ENCODE data around the gene SPNS2. TPM values are rescaled to one million over a fixed set of nuclear protein-coding genes. Genes with fewer than 3 reads are reported as not detected.

The SPNS2 gene
- total RNA-seq, 2 donors from 2014 or later = 13.7 to 17.4 TPM

- Histone ChIP-seq H3K4me3 (no peak overlapping the region), H3K27ac (no peak overlapping the region), H3K27me3 (peaks cover 10% of the 10 kb centered on the region), H3K9me3 (no peaks in the 10 kb centered on the region), H3K9ac (ENCODE audit: low read depth in 2 of 2, low read length in 2 of 2) (no peak overlapping the region), H3K4me1 (no peaks in the 10 kb centered on the region), H3K36me3 (no peaks in the 10 kb centered on the region)
- TF ChIP-seq CTCF (IDR thresholded peaks at IDR 0.05) = no peak
- DNase-seq = no peak
- intact Hi-C loops (cut with DNase I) = no loop called here
These were observed 4.8 kb downstream of the SPNS2 start for GRCh38 chr17:4503283-4504025.

- Histone ChIP-seq H3K4me3 (no peak overlapping the region), H3K27me3 (peaks cover 10% of the 10 kb centered on the region), H3K9me3 (no peaks in the 10 kb centered on the region), H3K36me3 (no peaks in the 10 kb centered on the region), H3K27ac (no peak overlapping the region), H3K9ac (ENCODE audit: low read depth in 2 of 2, low read length in 2 of 2) (no peak overlapping the region), H3K4me1 (no peaks in the 10 kb centered on the region)
- no peak for DNase-seq
- intact Hi-C loops (cut with DNase I) = no loop called here
- no peak for TF ChIP-seq CTCF (IDR thresholded peaks at IDR 0.05)
These were observed 5.5 kb downstream of the SPNS2 start for GRCh38 chr17:4504188-4504587.

GRCh38 chr17:4505187-4505586, 6.5 kb downstream of the SPNS2 start:
- no peak for TF ChIP-seq CTCF (IDR thresholded peaks at IDR 0.05)

GRCh38 chr17:4506175-4506813, 7.6 kb downstream of the SPNS2 start:
- TF ChIP-seq CTCF (IDR thresholded peaks at IDR 0.05) = no peak
- Histone ChIP-seq H3K9ac (ENCODE audit: low read depth in 2 of 2, low read length in 2 of 2) (no peak overlapping the region), H3K9me3 (no peaks in the 10 kb centered on the region), H3K4me3 (no peak overlapping the region), H3K36me3 (no peaks in the 10 kb centered on the region), H3K4me1 (no peaks in the 10 kb centered on the region), H3K27me3 (peaks cover 2% of the 10 kb centered on the region), H3K27ac (no peak overlapping the region)
- intact Hi-C loops (cut with DNase I) = no loop called here
- DNase-seq = no peak

More at GRCh38 chr17:4505187-4505586, 6.5 kb downstream of the SPNS2 start:
- H3K36me3 ChIP-seq = no peaks in the 10 kb centered on the region
- intact Hi-C loops (cut with DNase I) = no loop called here
- H3K27me3 ChIP-seq = peaks cover 10% of the 10 kb centered on the region
- no peak for DNase-seq
- H3K27ac ChIP-seq = no peak overlapping the region
- H3K4me3 ChIP-seq = no peak overlapping the region
- H3K9me3 ChIP-seq = no peaks in the 10 kb centered on the region
- H3K9ac ChIP-seq (ENCODE audit: low read depth in 2 of 2, low read length in 2 of 2) = no peak overlapping the region
- H3K4me1 ChIP-seq = no peaks in the 10 kb centered on the region

GRCh38 chr17:4506892-4507291, 8.2 kb downstream of the SPNS2 start:
- DNase-seq = no peak
- no peaks in the 10 kb centered on the region for H3K9me3 ChIP-seq
- H3K4me1 ChIP-seq = no peaks in the 10 kb centered on the region
- H3K27me3 ChIP-seq = no peaks in the 10 kb centered on the region
- H3K36me3 ChIP-seq = no peaks in the 10 kb centered on the region
- H3K27ac ChIP-seq = no peak overlapping the region
- TF ChIP-seq CTCF (IDR thresholded peaks at IDR 0.05) = no peak
- no peak overlapping the region for H3K4me3 ChIP-seq
- intact Hi-C loops (cut with DNase I) = no loop called here
- no peak overlapping the region for H3K9ac ChIP-seq (ENCODE audit: low read depth in 2 of 2, low read length in 2 of 2)

All from colonic mucosa (tissue), 4 donors.